Transverse colon (tissue), 4 donors: ENCODE measurements around the gene SELPLG. TPM values are rescaled to one million over a fixed set of nuclear protein-coding genes. Genes with fewer than 3 reads are reported as not detected.
"Not testable (repeated sequence)": the region's sequence is repeated elsewhere in the genome, so short reads cannot be mapped to it uniquely, and the experiment has no call there.

Experiments used
- DNase-seq: peaks from one replicate; pipeline ENCODE4 v3.0.0-alpha.2; 2019
- H3K27ac ChIP-seq, 4 donors: fragments of 200-600 bp; sonication (generic); 2 replicates each; pipeline ENCODE4 v1.5.1; 2016 to 2018; ENCODE audit warnings: inconsistent platforms in 4 of 4
- H3K27me3 ChIP-seq: fragments of 200-600 bp; sonication (generic); 2 replicates; pipeline ENCODE4 v1.5.1; 2017; ENCODE audit warnings: inconsistent platforms
- H3K36me3 ChIP-seq, 4 donors: fragments of 200-600 bp; sonication (generic); 2 replicates each; pipeline ENCODE4 v1.5.1; 2017 to 2019; ENCODE audit warnings: inconsistent platforms in 4 of 4
- H3K4me1 ChIP-seq, 4 donors: fragments of 200-600 bp; sonication (generic); 2 replicates each; pipeline ENCODE4 v1.5.1; 2017 to 2020; ENCODE audit warnings: inconsistent platforms in 4 of 4
- H3K4me3 ChIP-seq, 4 donors: fragments of 200-600 bp; sonication (generic); 1 replicate in 1 of 4; 2 replicates in 3 of 4; pipeline versions ENCODE4 v1.5.1 to v1.6.1; 2017 to 2019; ENCODE audit warnings: inconsistent platforms in 4 of 4
- H3K9me3 ChIP-seq, 2 donors: fragments of 200-600 bp; sonication (generic); 2 replicates each; pipeline ENCODE4 v1.5.1; 2017 to 2019; ENCODE audit warnings: inconsistent platforms in 2 of 2
- EP300 ChIP-seq: sonication (generic); formaldehyde crosslinking; IDR thresholded peaks from one replicate; pipeline ENCODE4 v1.6.1; 2017; ENCODE audit warnings: antibody characterized with exemption, low read depth
- POLR2A ChIP-seq: fragments of 450-650 bp; IDR thresholded peaks from one replicate; pipeline ENCODE4 v1.6.1; 2016; ENCODE audit warnings: antibody characterized with exemption, mild to moderate bottlenecking, moderate library complexity
- POLR2AphosphoS5 ChIP-seq, 3 donors: sonication (generic); formaldehyde crosslinking; IDR thresholded peaks; one replicate each; pipeline ENCODE4 v1.6.1; 2016; ENCODE audit warnings: antibody characterized with exemption in 3 of 3
- WGBS, 2 donors: methylation state at CpG; one replicate each; pipeline ENCODE4 v1.1.5; 2018; ENCODE audit warnings: low coverage in 1 of 2; 5-methylcytosine and 5-hydroxymethylcytosine counted together
- in situ Hi-C, 4 donors: fragments of 200-750 bp; cut with MboI; loops; one replicate each; pipeline versions ENCODE4 v1.15.0 to v1.15.1; 2017; ENCODE audit warnings: low sequenced_read_pairs in 3 of 4, low pct_ligation_motif_present in 1 of 4, low pct_unique_long_range_greater_than_20kb in 1 of 4
- intact Hi-C: fragments of 100-400 bp; cut with DNase I; formaldehyde crosslinking; loops from one replicate; pipeline ENCODE4 v1.15.1; 2023; ENCODE audit warnings: low total_unique reads
- total RNA-seq, 4 donors: library from RNA; depleted of rRNA; stranded (reverse); fragments of >200 nt; gene quantifications; one replicate each; pipeline ENCODE4 v1.1.0, GENCODE V29; 2016
- TF ChIP-seq, protein P1 (sequence below), 5 experiments: fragments of 200-600 bp in 3 of 5; fragments of 450-650 bp in 2 of 5; sonication (generic) in 3 of 5; IDR thresholded peaks; 1 replicate in 2 of 5; 2 replicates in 3 of 5; pipeline ENCODE4 v1.5.1; 2016 to 2017; ENCODE audit warnings: antibody characterized with exemption in 5 of 5, inconsistent platforms in 3 of 5, mild to moderate bottlenecking in 2 of 5, moderate library complexity in 1 of 5

Gene SELPLG
- total RNA-seq, 4 donors from 2014 or later, result 1.6 to 9.4 (median 3.6) TPM

DNA sequence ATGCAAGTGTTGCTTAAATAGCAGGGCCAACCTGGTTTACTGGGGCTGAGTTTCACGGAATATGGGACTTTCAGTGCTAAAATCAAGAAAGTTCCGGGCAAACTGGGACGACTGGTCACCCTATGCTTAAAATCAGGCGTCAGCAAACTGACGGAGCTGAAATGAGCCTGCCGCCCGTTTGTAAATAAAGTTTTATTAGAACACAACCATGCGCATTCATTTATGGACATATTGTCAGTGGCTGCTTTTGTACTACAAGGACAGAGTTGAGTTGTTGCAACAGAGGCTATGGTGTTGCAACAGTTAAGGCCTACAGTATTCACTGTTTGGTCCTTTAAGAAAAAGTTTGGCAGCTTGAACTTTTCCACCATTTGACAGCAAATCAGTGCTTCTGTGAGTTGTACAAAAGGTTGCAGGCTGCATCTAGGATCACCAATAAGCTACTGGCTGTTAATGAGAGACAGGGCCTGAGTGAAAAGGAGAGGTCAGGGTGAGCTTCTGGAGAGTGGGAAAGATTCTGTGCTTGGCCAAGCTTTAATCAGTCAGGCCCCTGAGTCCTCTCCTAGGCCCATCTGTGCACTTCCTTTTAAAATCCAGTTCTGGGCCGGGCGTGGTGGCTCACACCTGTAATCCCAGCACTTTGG is 13.3 kb downstream of the SELPLG start:
- in situ Hi-C loops (no loop called here), intact Hi-C loops (no loop called here)
- WGBS, 2 donors, result 94 to 95% methylated on average over 8 to 10 of the region's 10 CpGs

DNA sequence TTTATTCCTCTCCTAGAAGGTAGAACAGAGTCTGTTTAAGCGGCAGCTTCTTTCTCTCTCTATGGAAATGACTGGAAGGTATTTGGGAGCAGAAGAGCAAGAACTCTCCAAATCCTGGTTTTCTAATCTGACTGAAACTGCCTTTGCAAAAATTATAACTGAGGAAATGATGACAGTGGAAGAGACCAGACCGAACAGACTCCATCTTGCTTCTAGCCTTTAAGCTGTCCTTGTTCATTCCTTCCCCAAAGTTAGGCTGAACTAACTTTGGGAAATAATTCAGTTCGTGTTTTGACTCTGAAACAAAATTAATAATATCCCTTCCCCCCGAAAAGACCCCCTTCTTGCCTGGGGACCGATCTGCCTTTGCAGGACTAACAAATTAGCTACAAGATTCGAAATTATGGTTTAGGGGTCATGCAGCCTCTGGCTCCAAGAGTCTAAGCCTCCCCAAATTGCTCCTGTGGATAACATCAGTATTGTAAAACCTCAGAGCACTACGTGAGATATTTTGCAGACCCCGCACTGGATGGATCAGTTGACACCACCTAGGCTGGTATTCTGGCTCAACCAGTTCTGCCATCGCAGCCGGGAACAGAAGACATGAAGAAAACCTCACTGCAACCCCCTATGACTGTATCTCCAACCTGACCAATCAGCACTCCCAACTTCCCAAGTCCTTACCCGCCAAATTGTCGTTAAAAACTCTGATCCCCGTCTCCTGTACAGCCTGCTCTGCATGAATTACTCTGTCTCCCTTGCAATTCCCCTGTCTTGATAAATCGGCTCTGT is 14.1 kb downstream of the SELPLG start:
- Histone ChIP-seq H3K36me3 (no peaks in the 10 kb centered on the region), H3K4me1 (peaks cover 0 to 20% (median 0%) of the 10 kb centered on the region in 4 donors), H3K4me3 (no peak overlapping the region), H3K27ac (no peak overlapping the region), H3K27me3 (no peaks in the 10 kb centered on the region), H3K9me3 (no peaks in the 10 kb centered on the region)
- no peak for DNase-seq
- intact Hi-C loops, result loop anchor here (5.0 to 10.0 kb wide), 2 partner anchors 57 to 335 kb away; partner anchors contain the start of genes ISCU and SART3
- TF ChIP-seq POLR2A (no peak), POLR2AphosphoS5 (IDR thresholded peaks at IDR 0.05) (no peak), EP300 (no peak)
- TF ChIP-seq, protein P1, sequence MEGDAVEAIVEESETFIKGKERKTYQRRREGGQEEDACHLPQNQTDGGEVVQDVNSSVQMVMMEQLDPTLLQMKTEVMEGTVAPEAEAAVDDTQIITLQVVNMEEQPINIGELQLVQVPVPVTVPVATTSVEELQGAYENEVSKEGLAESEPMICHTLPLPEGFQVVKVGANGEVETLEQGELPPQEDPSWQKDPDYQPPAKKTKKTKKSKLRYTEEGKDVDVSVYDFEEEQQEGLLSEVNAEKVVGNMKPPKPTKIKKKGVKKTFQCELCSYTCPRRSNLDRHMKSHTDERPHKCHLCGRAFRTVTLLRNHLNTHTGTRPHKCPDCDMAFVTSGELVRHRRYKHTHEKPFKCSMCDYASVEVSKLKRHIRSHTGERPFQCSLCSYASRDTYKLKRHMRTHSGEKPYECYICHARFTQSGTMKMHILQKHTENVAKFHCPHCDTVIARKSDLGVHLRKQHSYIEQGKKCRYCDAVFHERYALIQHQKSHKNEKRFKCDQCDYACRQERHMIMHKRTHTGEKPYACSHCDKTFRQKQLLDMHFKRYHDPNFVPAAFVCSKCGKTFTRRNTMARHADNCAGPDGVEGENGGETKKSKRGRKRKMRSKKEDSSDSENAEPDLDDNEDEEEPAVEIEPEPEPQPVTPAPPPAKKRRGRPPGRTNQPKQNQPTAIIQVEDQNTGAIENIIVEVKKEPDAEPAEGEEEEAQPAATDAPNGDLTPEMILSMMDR (IDR thresholded peaks at IDR 0.05), result no peak
- in situ Hi-C loops, result loop anchor here in 3 of 4 donors (5.0 to 10.0 kb wide), 2 partner anchors 52 to 55 kb away; partner anchors contain the start of genes ISCU (in 1 of the 3) and SART3 (in 1 of the 3)
- 63 to 78% methylated on average over 9 to 14 of the region's 14 CpGs for WGBS, 2 donors

More for the DNA sequence above, 13.3 kb downstream of the SELPLG start:
- no peak for TF ChIP-seq EP300
- TF ChIP-seq POLR2AphosphoS5 (IDR thresholded peaks at IDR 0.05), result no peak
- TF ChIP-seq POLR2A, result no peak
- TF ChIP-seq, protein P1 (IDR thresholded peaks at IDR 0.05), result no peak
- no peak overlapping the region for H3K27ac ChIP-seq
- H3K36me3 ChIP-seq, result no peaks in the 10 kb centered on the region
- peaks cover 0 to 20% (median 0%) of the 10 kb centered on the region in 4 donors for H3K4me1 ChIP-seq
- no peak for DNase-seq
- H3K27me3 ChIP-seq, result no peaks in the 10 kb centered on the region
- H3K4me3 ChIP-seq, result no peak overlapping the region
- no peaks in the 10 kb centered on the region for H3K9me3 ChIP-seq

DNA sequence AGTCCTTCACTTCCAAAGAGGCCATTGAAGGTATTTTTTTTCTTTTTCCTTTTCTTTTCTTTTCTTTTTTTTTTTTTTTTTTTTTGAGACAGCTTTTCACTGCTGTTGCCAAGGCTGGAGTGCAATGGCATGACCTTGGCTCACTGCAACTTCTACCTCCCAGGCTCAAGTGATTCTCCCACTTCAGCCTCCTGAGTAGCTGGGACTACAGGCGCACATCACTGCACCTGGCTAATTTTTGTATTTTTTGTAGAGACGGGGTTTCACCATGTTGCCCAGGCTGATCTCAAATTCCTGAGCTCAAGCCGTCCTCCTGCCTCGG is 14.8 kb downstream of the SELPLG start:
- intact Hi-C loops, result loop anchor here (5.0 to 10.0 kb wide), 2 partner anchors 57 to 336 kb away; partner anchors contain the start of genes ISCU and SART3
- in situ Hi-C loops, result loop anchor here in 3 of 4 donors (5.0 to 10.0 kb wide), 2 partner anchors 52 to 54 kb away; partner anchors contain the start of genes ISCU (in 1 of the 3) and SART3 (in 1 of the 3)
- peaks cover 0 to 20% (median 0%) of the 10 kb centered on the region in 4 donors for H3K4me1 ChIP-seq
- H3K4me3 ChIP-seq, H3K27me3 ChIP-seq, DNase-seq, H3K27ac ChIP-seq, H3K36me3 ChIP-seq, H3K9me3 ChIP-seq: not testable (repeated sequence)
- 96 to 100% methylated on average over 1 to 4 of the region's 4 CpGs for WGBS, 2 donors

DNA sequence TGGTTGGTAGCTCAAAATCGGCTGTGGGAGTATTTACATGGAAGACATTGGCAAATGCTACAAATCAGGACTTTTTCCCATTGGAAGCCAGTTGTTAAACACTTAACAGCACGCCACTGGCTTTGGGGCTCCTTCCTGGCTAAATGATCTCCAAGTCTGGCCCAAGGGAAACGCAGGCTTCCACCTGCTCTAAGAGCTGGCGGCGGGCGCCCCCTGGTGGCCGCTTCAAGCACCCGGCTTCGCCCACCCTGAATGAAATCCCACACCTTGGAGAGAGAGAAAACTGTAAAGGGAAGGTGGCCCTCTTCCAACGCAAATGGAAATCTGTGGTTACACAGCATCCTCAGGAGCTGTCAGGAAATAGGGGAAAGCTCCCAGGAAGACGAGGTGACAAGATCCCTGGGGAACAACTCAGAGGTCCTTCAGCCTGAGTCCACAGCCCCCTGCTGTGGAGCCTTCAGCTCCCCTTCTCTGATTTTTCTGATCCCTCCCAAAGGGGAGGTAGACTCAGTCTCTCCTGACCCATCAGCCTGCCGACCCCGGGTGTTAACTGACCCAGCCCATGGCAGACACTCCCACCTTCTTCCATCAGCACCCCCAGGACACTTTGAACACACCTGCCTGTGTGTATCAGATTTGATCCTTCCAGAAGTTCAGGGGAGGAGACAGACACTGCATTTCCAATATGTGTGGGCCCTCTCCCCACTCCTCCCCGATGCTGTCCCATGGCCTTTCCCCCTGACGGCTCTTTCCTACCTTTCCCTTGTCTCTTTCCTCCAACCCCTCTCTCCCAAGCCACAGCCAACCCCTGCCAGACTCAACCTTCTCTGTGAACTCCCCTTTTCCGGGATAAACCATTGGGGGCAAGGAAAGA is 15.4 kb downstream of the SELPLG start:
- in situ Hi-C loops, result loop anchor here in 3 of 4 donors (5.0 to 10.0 kb wide), 2 partner anchors 51 to 54 kb away; partner anchors contain the start of genes ISCU (in 1 of the 3) and SART3 (in 1 of the 3)

More for the DNA sequence above, 15.4 kb downstream of the SELPLG start:
- H3K9me3 ChIP-seq, result no peaks in the 10 kb centered on the region
- 12 to 13% methylated on average over 4 to 16 of the region's 16 CpGs for WGBS, 2 donors
- peak; percentile 84 for DNase-seq
- H3K4me3 ChIP-seq, result no peak overlapping the region
- peaks cover 0 to 23% (median 0%) of the 10 kb centered on the region in 4 donors for H3K4me1 ChIP-seq
- intact Hi-C loops, result loop anchor here (5.0 to 10.0 kb wide), 2 partner anchors 56 to 336 kb away; partner anchors contain the start of genes ISCU and SART3
- H3K27ac ChIP-seq, result peak overlapping the region in 1 of 4 donors; percentile 40
- no peak for TF ChIP-seq POLR2A
- no peak for TF ChIP-seq EP300
- TF ChIP-seq, protein P1 (IDR thresholded peaks at IDR 0.05), result peak; percentile 91 to 99 (median 97)
- no peaks in the 10 kb centered on the region for H3K36me3 ChIP-seq
- no peaks in the 10 kb centered on the region for H3K27me3 ChIP-seq
